A673 (cell line): ENCODE results near the gene KCNH8. TPM values are rescaled to one million over a fixed set of nuclear protein-coding genes. Genes with fewer than 3 reads are reported as not detected.
A peak's percentile ranks its signal among the peaks of the same experiment; 100 is the strongest.

Experiments
- BruUV-seq: library from RNA; stranded (reverse); fragments of 400-500 nt; replicated peaks from 2 replicates; lab custom pipeline; 2021; lab: Mats Ljungman, UMichigan
- CTCF ChIA-PET: fragments of 300-600 bp; sonication (Branson Sonifier 250); formaldehyde crosslinking; loops from one replicate; lab custom pipeline; 2022; ENCODE audit warnings: antibody characterized with exemption; lab: Charles Lee
- POLR2A ChIA-PET: fragments of 300-600 bp; sonication (Branson Sonifier 250); formaldehyde crosslinking; loops from one replicate; lab custom pipeline; 2022; ENCODE audit warnings: antibody characterized with exemption; ENCODE audit not compliant: low non-redundant PET; lab: Charles Lee
- DNase-seq: peaks from one replicate; pipeline ENCODE4 v3.0.0-alpha.2; 2015; ENCODE audit warnings: low spot score
- H3K27ac ChIP-seq: fragments of 200-600 bp; sonication (generic); 2 replicates; pipeline ENCODE4 v1.5.1; 2016; ENCODE audit warnings: mixed run types, low read depth, mild to moderate bottlenecking, mixed read lengths, antibody characterized with exemption, low read length; ENCODE audit not compliant: poor library complexity, severe bottlenecking
- H3K27me3 ChIP-seq: fragments of 200-600 bp; sonication (generic); replicated peaks from 2 replicates; pipeline ENCODE4 v1.6.1; 2017; ENCODE audit warnings: mixed run types, low read depth, mild to moderate bottlenecking, mixed read lengths, antibody characterized with exemption, low read length; ENCODE audit not compliant: insufficient read depth, poor library complexity
- H3K36me3 ChIP-seq: fragments of 200-600 bp; sonication (generic); 2 replicates; pipeline ENCODE4 v1.6.1; 2016; ENCODE audit warnings: mixed run types, mild to moderate bottlenecking, mixed read lengths, antibody characterized with exemption, low read length; ENCODE audit not compliant: insufficient read depth, poor library complexity, severe bottlenecking
- H3K4me1 ChIP-seq: fragments of 200-600 bp; sonication (generic); 2 replicates; pipeline ENCODE4 v1.6.1; 2017; ENCODE audit warnings: mixed run types, mild to moderate bottlenecking, mixed read lengths, antibody characterized with exemption, low read length; ENCODE audit not compliant: insufficient read depth, poor library complexity, severe bottlenecking
- H3K4me3 ChIP-seq: fragments of 200-600 bp; sonication (generic); 2 replicates; pipeline ENCODE4 v1.5.1; 2016; ENCODE audit warnings: low read depth, mixed run types, mild to moderate bottlenecking, mixed read lengths, low read length; ENCODE audit not compliant: poor library complexity, severe bottlenecking
- H3K9me3 ChIP-seq: fragments of 200-600 bp; sonication (generic); 2 replicates; pipeline ENCODE4 v1.6.1; 2016; ENCODE audit warnings: mixed run types, low read depth, mild to moderate bottlenecking, mixed read lengths, antibody characterized with exemption, low read length; ENCODE audit not compliant: poor library complexity, severe bottlenecking
- EZH2 ChIP-seq: fragments of 200-600 bp; sonication (generic); IDR thresholded peaks from 2 replicates; pipeline ENCODE4 v1.6.1; 2017; ENCODE audit warnings: borderline replicate concordance, low read depth, mild to moderate bottlenecking, mixed read lengths, antibody characterized with exemption, low read length; ENCODE audit not compliant: poor library complexity, severe bottlenecking
- intact Hi-C: fragments of 100-400 bp; cut with micrococcal nuclease; formaldehyde crosslinking; loops from one replicate; pipeline ENCODE4 v1.10.0; 2022; ENCODE audit not compliant: unreplicated experiment
- total RNA-seq: library from RNA; stranded (reverse); gene quantifications from 2 replicates; pipeline ENCODE4 v1.2.3, GENCODE V29; 2021
- TF ChIP-seq, protein P1 (sequence below): fragments of 300-800, 200-600 bp; sonication (generic); conservative IDR thresholded peaks from 2 replicates; pipeline ENCODE4 v1.5.1; 2017; ENCODE audit warnings: low read depth, mild to moderate bottlenecking, antibody characterized with exemption, low read length, moderate library complexity, mixed read lengths

Gene KCNH8
- total RNA-seq, 1 experiment from 2014 or later, result not detected

DNA sequence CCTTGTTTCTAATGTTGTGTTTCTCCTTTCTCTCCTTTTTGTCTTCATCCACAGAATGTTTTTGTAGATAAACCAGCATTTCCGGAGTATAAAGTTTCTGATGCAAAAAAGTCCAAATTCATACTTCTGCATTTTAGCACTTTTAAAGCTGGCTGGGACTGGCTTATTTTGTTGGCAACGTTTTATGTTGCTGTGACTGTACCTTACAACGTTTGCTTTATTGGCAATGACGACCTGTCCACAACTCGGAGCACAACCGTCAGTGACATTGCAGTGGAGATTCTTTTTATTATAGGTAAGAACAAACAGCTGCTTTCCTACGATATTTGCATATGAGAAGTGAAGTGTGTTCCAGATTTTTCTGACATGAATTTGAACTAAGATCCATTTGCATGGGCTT, 199.4 kb downstream of the KCNH8 start:
- Histone ChIP-seq H3K9me3 (no peaks in the 10 kb centered on the region), H3K4me1 (no peaks in the 10 kb centered on the region), H3K4me3 (no peak overlapping the region), H3K27ac (no peak overlapping the region), H3K36me3 (no peaks in the 10 kb centered on the region), H3K27me3 (no peaks in the 10 kb centered on the region)
- intact Hi-C loops, result loop anchor here (2.0 to 5.0 kb wide), 3 partner anchors 195 to 519 kb away; no protein-coding TSS in a partner anchor
- ChIA-PET CTCF (interaction anchor here (1.7 kb wide), 1 partner anchor 517 kb away, joined by 3 read pairs; no protein-coding TSS in a partner anchor), POLR2A (no interaction called here)
- no TSS peak for BruUV-seq
- TF ChIP-seq, protein P1, sequence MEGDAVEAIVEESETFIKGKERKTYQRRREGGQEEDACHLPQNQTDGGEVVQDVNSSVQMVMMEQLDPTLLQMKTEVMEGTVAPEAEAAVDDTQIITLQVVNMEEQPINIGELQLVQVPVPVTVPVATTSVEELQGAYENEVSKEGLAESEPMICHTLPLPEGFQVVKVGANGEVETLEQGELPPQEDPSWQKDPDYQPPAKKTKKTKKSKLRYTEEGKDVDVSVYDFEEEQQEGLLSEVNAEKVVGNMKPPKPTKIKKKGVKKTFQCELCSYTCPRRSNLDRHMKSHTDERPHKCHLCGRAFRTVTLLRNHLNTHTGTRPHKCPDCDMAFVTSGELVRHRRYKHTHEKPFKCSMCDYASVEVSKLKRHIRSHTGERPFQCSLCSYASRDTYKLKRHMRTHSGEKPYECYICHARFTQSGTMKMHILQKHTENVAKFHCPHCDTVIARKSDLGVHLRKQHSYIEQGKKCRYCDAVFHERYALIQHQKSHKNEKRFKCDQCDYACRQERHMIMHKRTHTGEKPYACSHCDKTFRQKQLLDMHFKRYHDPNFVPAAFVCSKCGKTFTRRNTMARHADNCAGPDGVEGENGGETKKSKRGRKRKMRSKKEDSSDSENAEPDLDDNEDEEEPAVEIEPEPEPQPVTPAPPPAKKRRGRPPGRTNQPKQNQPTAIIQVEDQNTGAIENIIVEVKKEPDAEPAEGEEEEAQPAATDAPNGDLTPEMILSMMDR, result no peak
- no peak for TF ChIP-seq EZH2
- DNase-seq, result no peak

DNA sequence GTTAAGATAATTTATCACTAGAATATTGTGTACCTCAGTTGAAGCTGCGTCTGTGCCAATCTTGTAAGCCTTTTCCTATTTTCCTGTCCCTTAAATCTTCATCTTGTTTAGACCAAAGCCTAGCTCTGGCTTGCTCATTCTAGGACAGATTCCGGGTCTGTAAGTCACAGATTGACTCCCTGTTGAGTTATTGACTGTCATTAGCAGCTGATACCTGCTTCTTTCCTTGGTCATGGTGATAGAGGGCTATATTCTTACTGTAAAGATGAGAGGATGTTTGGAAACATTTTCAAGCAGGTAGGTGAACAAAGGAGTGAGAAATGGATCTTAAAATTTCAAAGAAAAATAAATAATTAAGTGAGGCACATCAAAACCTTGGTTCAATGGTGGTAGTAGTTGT, 200.2 kb downstream of the KCNH8 start:
- Histone ChIP-seq H3K36me3 (no peaks in the 10 kb centered on the region), H3K4me3 (no peak overlapping the region), H3K27me3 (no peaks in the 10 kb centered on the region), H3K9me3 (no peaks in the 10 kb centered on the region), H3K27ac (no peak overlapping the region), H3K4me1 (no peaks in the 10 kb centered on the region)
- BruUV-seq, result no TSS peak
- ChIA-PET POLR2A (no interaction called here), CTCF (interaction anchor here (1.0 to 1.7 kb wide), 2 partner anchors 517 to 518 kb away, joined by 3 to 8 read pairs; no protein-coding TSS in a partner anchor)
- TF ChIP-seq, protein P1, result no peak
- no peak for TF ChIP-seq EZH2
- intact Hi-C loops, result loop anchor here (2.0 to 5.0 kb wide), 3 partner anchors 194 to 518 kb away; no protein-coding TSS in a partner anchor
- DNase-seq, result no peak

DNA sequence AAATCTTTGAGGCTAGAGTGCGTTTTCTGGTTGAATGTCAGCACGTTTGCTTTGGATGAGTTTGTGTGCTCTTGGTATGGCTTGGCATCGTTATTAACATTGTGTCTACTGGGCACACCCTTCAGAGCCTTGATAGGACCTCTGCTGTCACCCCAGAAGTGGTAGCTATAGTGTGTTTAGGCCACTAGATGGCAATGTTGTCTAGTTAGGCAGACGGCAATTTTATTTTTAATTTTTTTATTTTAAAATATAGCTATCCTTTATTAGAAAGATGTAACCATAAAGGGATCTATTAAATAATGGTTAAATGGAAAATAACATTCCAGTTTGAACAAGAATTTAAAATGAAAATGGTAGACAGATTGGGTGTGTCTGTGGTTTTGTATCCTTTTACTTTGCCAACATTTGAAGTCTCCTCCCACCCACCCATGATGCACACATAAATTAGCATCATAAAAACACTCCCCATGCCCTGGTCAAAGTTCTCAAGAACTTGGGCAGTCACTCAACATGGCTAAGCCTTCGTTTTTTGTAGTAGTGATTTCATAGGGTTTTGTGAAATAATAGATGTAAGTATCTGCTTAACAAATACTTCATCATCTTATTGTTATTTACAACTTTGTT, 200.7 kb downstream of the KCNH8 start:
- intact Hi-C loops, result loop anchor here (2.0 to 5.0 kb wide), 3 partner anchors 193 to 518 kb away; no protein-coding TSS in a partner anchor

More for the DNA sequence above, 200.7 kb downstream of the KCNH8 start:
- Histone ChIP-seq H3K36me3 (no peaks in the 10 kb centered on the region), H3K27ac (no peak overlapping the region), H3K9me3 (no peaks in the 10 kb centered on the region), H3K4me3 (no peak overlapping the region), H3K4me1 (no peaks in the 10 kb centered on the region), H3K27me3 (no peaks in the 10 kb centered on the region)
- no peak for TF ChIP-seq EZH2
- TF ChIP-seq, protein P1, result peak; percentile 72
- DNase-seq, result peak; percentile 17
- ChIA-PET POLR2A (no interaction called here), CTCF (interaction anchor here (1.0 to 1.7 kb wide), 2 partner anchors 516 to 517 kb away, joined by 3 to 8 read pairs; no protein-coding TSS in a partner anchor)
- no TSS peak for BruUV-seq
